Uterus (tissue), 2 donors: ENCODE results near the gene GALNT18.

Source experiments
- CTCF ChIP-seq, 4 experiments: fragments of 200-600 bp in 2 of 4; fragments of 450-650 bp in 2 of 4; sonication (generic) in 2 of 4; IDR thresholded peaks; one replicate each; pipeline ENCODE4 v1.5.1; 2016 to 2019; ENCODE audit warnings: antibody characterized with exemption in 4 of 4, mild to moderate bottlenecking in 2 of 4, moderate library complexity in 1 of 4
- POLR2A ChIP-seq, 2 donors: fragments of 450-650 bp; IDR thresholded peaks; one replicate each; pipeline ENCODE4 v1.6.1; 2016; ENCODE audit warnings: antibody characterized with exemption in 2 of 2, mild to moderate bottlenecking in 1 of 2, moderate library complexity in 1 of 2

- TF ChIP-seq CTCF (IDR thresholded peaks at IDR 0.05): no peak
- TF ChIP-seq POLR2A (IDR thresholded peaks at IDR 0.05): no peak
Observed at GRCh38 chr11:11313902-11314692, 307.7 kb downstream of the GALNT18 start.
